Uterine smooth muscle cell (primary cell): Measurements from ENCODE around the gene CNNM4. TPM values are rescaled to one million over a fixed set of nuclear protein-coding genes. Genes with fewer than 3 reads are reported as not detected.

ENCODE experiments used
- total RNA-seq: library from RNA; depleted of rRNA; stranded (reverse); fragments of >200 nt; gene quantifications from 2 replicates; pipeline ENCODE4 v1.2.3, GENCODE V29; 2014

Gene CNNM4
- total RNA-seq, result 5.4 and 5.6 TPM in 2 replicates

GRCh38 chr2:96760036-96760985 lies at the start of gene CNNM4:
TSS of gene CNNM4 (plus strand) at chr2:96760902. CDS start at chr2:96761000, 98 bp downstream.

GRCh38 chr2:96739633-96740428 lies 20.9 kb upstream of the CNNM4 start, which contains the start of gene LMAN2L:
TSS of gene LMAN2L (minus strand) at chr2:96740064. CDS start at chr2:96740040, 24 bp downstream.

GRCh38 chr2:96816127-96816835 lies 55.6 kb downstream of the CNNM4 start, which contains the start of gene CNNM3:
TSS of gene CNNM3 (plus strand) at chr2:96816268. CDS start at chr2:96816278, 10 bp downstream.

GRCh38 chr2:96843538-96844268 lies 83.0 kb downstream of the CNNM4 start, which contains the start of gene ANKRD23:
TSS of gene ANKRD23 (minus strand) at chr2:96844021. CDS start at chr2:96843992, 29 bp downstream.

DNA sequence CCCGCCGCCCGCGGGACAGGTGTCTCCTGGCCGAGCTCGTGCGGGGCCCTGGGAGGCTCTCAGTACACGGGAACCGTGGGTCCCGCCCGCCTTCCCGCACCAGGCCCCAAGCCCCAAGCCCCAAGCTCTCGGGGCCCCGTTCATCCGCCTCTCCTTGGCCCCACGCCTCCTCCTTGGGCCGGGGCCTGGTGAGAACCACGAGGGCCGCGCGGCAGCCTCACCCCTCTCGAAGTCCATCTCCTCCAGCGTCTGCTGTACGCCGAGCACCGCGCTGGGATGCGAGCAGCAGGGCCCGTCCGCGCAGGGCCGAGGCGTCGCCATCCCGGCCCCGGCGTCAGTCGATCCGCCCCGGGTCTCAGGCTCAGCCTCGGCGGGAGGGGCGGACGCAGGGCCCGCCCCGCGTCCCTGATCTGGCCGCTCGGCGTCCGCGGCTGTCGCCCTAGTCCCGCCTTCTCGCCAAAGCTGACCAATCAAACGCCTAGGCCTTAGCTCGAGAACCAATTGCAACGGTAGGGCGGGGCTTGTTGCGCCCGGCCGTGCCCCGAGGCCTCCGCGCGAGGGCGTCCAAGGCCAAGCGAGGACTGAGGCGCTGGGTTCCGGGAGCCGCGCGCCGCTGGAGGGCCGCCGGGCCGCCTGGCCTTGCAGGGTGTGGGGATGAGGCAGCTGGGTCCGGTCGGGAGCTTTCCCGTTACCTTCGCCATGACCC lies 97.1 kb downstream of the CNNM4 start, which contains the start of gene ANKRD39:
Gene ANKRD39 (minus strand): TSS at position 350 of the 706 bp plus-strand sequence. CDS start 29 bp downstream, at position 321.

Other genes with a start within 250 kb of the CNNM4 start
- 11.0 and 11.8 TPM in 2 replicates for gene ARID5A, start 224.2 kb upstream of the CNNM4 start, total RNA-seq
- 47.0 and 47.5 TPM in 2 replicates for gene KANSL3, start 122.6 kb upstream of the CNNM4 start, total RNA-seq
- gene FER1L5, start 118.1 kb upstream of the CNNM4 start, total RNA-seq, result 1.5 and 1.6 TPM in 2 replicates
- 24.0 and 33.0 TPM in 2 replicates for gene LMAN2L, start 20.8 kb upstream of the CNNM4 start, total RNA-seq
- gene CNNM3, start 55.4 kb downstream of the CNNM4 start, total RNA-seq, result 5.8 and 8.1 TPM in 2 replicates
- 2.0 and 2.4 TPM in 2 replicates for gene ANKRD23, start 83.1 kb downstream of the CNNM4 start, total RNA-seq
- 11.0 and 11.7 TPM in 2 replicates for gene ANKRD39, start 97.1 kb downstream of the CNNM4 start, total RNA-seq
- 24.3 and 27.5 TPM in 2 replicates for gene SEMA4C, start 109.2 kb downstream of the CNNM4 start, total RNA-seq
- not detected in 2 replicates for gene FAM178B, start 225.7 kb downstream of the CNNM4 start, total RNA-seq